Ovary (tissue), 9 donors: ENCODE results near the gene AATK. TPM values are rescaled to one million over a fixed set of nuclear protein-coding genes. Genes with fewer than 3 reads are reported as not detected.

ENCODE experiments used
- DNase-seq, 5 donors: peaks; one replicate each; pipeline ENCODE4 v3.0.0-alpha.2; 2019 to 2020
- H3K27ac ChIP-seq, 2 donors: fragments of 200-600 bp; one replicate each; pipeline versions ENCODE4 v1.5.1 to v1.8.0; 2019 to 2022
- H3K27me3 ChIP-seq: fragments of 200-600 bp; one replicate; pipeline ENCODE4 v1.8.0; 2022
- H3K36me3 ChIP-seq: fragments of 200-600 bp; sonication (generic); one replicate; pipeline ENCODE4 v1.5.1; 2019
- H3K4me1 ChIP-seq: one replicate; pipeline ENCODE4 v1.8.1; 2013; ENCODE audit warnings: mild to moderate bottlenecking, moderate library complexity; ENCODE audit not compliant: insufficient read depth
- H3K4me3 ChIP-seq: fragments of 200-600 bp; sonication (generic); one replicate; pipeline ENCODE4 v1.5.1; 2017
- H3K9me3 ChIP-seq, 2 donors: fragments of 200-600 bp in 1 of 2; sonication (generic) in 1 of 2; one replicate each; pipeline versions ENCODE4 v1.5.1 to v1.8.1; 2013 to 2019; ENCODE audit warnings: mild to moderate bottlenecking in 1 of 2, moderate library complexity in 1 of 2
- EP300 ChIP-seq: sonication (generic); formaldehyde crosslinking; IDR thresholded peaks from one replicate; pipeline ENCODE4 v1.6.1; 2017; ENCODE audit warnings: antibody characterized with exemption
- POLR2A ChIP-seq: fragments of 450-650 bp; IDR thresholded peaks from one replicate; pipeline ENCODE4 v1.6.1; 2017; ENCODE audit warnings: antibody characterized with exemption, mild to moderate bottlenecking, moderate library complexity
- WGBS, 3 donors: extraction: QIAGEN DNeasy Blood & Tissue Kit in 1 of 3; methylation state at CpG; one replicate each; pipeline versions ENCODE4 v1.1.5 to v1.1.7; 2013 to 2017; 5-methylcytosine and 5-hydroxymethylcytosine counted together
- intact Hi-C, 4 donors: fragments of 100-400 bp; cut with DNase I; formaldehyde crosslinking; loops; one replicate each; pipeline versions ENCODE4 v1.11.0 to v1.15.1; 2022 to 2023
- polyA plus RNA-seq, 2 donors: library from polyadenylated mRNA; stranded (reverse); fragments of 200-250 nt in 1 of 2; fragments of 350-450 nt in 1 of 2; fragmentation: Illumina TruSeq in 1 of 2; extraction: RNeasy Lipid Tissue Mini Kit (QIAGEN cat#74804) in 1 of 2; gene quantifications; one replicate each; pipeline ENCODE4 v1.2.3, GENCODE V29; 2013 to 2014
- total RNA-seq, 7 donors: library from RNA; depleted of rRNA in 2 of 7; stranded (reverse); fragments of >200 nt in 2 of 7; fragmentation: NEBNext Ultra II Directional in 3 of 7; extraction: Animal tissue kit (Norgen Biotek cat#: 25700) in 3 of 7; gene quantifications; one replicate each; pipeline versions ENCODE4 v1.1.0 to v1.2.4, GENCODE V29; 2016 to 2023
- TF ChIP-seq, protein P1 (sequence below), 3 donors: fragments of 450-650 bp in 2 of 3; fragments of 200-600 bp in 1 of 3; IDR thresholded peaks; one replicate each; pipeline versions ENCODE4 v1.5.1 to v1.8.0; 2016 to 2022; ENCODE audit warnings: antibody characterized with exemption in 3 of 3, mild to moderate bottlenecking in 1 of 3
- donor health status: DM: no; HTN: no; CAD: no; lungs with moderate emphysema.
- donor health status: DM: no; HTN: no; CAD: no.
- donor health status: Bipolar disorder and iron deficiency.
- donor health status: DM: yes; HTN: yes; CAD: no.
- donor health status: DM: no; HTN: no; CAD: no.
- donor health status: DM: yes; HTN: yes; CAD: no.

Gene AATK
- total and polyA plus RNA-seq, 9 donors: 0.23 to 3.1 (median 1.5) TPM

- Histone ChIP-seq H3K4me3 (no peak overlapping the region), H3K9me3 (no peaks in the 10 kb centered on the region), H3K27me3 (no peaks in the 10 kb centered on the region), H3K27ac (no peak overlapping the region), H3K36me3 (no peaks in the 10 kb centered on the region), H3K4me1 (no peaks in the 10 kb centered on the region)
- TF ChIP-seq EP300: no peak
- TF ChIP-seq, protein P1, sequence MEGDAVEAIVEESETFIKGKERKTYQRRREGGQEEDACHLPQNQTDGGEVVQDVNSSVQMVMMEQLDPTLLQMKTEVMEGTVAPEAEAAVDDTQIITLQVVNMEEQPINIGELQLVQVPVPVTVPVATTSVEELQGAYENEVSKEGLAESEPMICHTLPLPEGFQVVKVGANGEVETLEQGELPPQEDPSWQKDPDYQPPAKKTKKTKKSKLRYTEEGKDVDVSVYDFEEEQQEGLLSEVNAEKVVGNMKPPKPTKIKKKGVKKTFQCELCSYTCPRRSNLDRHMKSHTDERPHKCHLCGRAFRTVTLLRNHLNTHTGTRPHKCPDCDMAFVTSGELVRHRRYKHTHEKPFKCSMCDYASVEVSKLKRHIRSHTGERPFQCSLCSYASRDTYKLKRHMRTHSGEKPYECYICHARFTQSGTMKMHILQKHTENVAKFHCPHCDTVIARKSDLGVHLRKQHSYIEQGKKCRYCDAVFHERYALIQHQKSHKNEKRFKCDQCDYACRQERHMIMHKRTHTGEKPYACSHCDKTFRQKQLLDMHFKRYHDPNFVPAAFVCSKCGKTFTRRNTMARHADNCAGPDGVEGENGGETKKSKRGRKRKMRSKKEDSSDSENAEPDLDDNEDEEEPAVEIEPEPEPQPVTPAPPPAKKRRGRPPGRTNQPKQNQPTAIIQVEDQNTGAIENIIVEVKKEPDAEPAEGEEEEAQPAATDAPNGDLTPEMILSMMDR (IDR thresholded peaks at IDR 0.05): no peak
- TF ChIP-seq POLR2A: no peak
- 90 to 96% (median 94%) methylated on average over 5 to 10 of the region's 10 CpGs for WGBS, 3 donors
- no peak for DNase-seq
- intact Hi-C loops: loop anchor here in 1 of 4 donors (10.0 kb wide), 1 partner anchor 58 kb away; no protein-coding TSS in a partner anchor
These were observed 36.3 kb upstream of the AATK start for GRCh38 chr17:81202318-81202717.

- H3K9me3 ChIP-seq: no peaks in the 10 kb centered on the region
- H3K36me3 ChIP-seq: no peaks in the 10 kb centered on the region
- DNase-seq: no peak
- no peaks in the 10 kb centered on the region for H3K4me1 ChIP-seq
- TF ChIP-seq, protein P1 (IDR thresholded peaks at IDR 0.05): no peak
- TF ChIP-seq EP300: no peak
- TF ChIP-seq POLR2A: no peak
- no peak overlapping the region for H3K27ac ChIP-seq
- intact Hi-C loops: loop anchor here in 1 of 4 donors (10.0 kb wide), 1 partner anchor 56 kb away; no protein-coding TSS in a partner anchor
- WGBS, 3 donors: 70 to 76% (median 74%) methylated on average over 27 of the region's 27 CpGs
- no peak overlapping the region for H3K4me3 ChIP-seq
- H3K27me3 ChIP-seq: no peaks in the 10 kb centered on the region
These were observed 34.9 kb upstream of the AATK start for GRCh38 chr17:81200695-81201580.

GRCh38 chr17:81200201-81200600 lies 34.2 kb upstream of the AATK start:
- Histone ChIP-seq H3K36me3 (no peaks in the 10 kb centered on the region), H3K4me3 (no peak overlapping the region), H3K4me1 (no peaks in the 10 kb centered on the region), H3K9me3 (no peaks in the 10 kb centered on the region), H3K27ac (no peak overlapping the region), H3K27me3 (no peaks in the 10 kb centered on the region)
- TF ChIP-seq POLR2A (no peak), EP300 (no peak)
- TF ChIP-seq, protein P1 (IDR thresholded peaks at IDR 0.05): no peak
- no peak for DNase-seq
- intact Hi-C loops: loop anchor here in 1 of 4 donors (10.0 kb wide), 1 partner anchor 55 kb away; no protein-coding TSS in a partner anchor
- WGBS, 3 donors: 87 to 90% (median 90%) methylated on average over 11 to 18 of the region's 18 CpGs

GRCh38 chr17:81199482-81199830 lies 33.4 kb upstream of the AATK start:
- Histone ChIP-seq H3K4me1 (no peaks in the 10 kb centered on the region), H3K36me3 (no peaks in the 10 kb centered on the region), H3K27ac (no peak overlapping the region), H3K4me3 (no peak overlapping the region), H3K27me3 (no peaks in the 10 kb centered on the region), H3K9me3 (no peaks in the 10 kb centered on the region)
- WGBS, 3 donors: 81 to 92% (median 85%) methylated on average over 18 of the region's 18 CpGs
- no peak for DNase-seq
- intact Hi-C loops: no loop called here
- no peak for TF ChIP-seq POLR2A
- TF ChIP-seq, protein P1 (IDR thresholded peaks at IDR 0.05): no peak
- TF ChIP-seq EP300: no peak
